Measurements from ENCODE around the gene EXOC4.
A peak's percentile ranks its signal among the peaks of the same experiment; 100 is the strongest.
"Not testable (repeated sequence)": the region's sequence is repeated elsewhere in the genome, so short reads cannot be mapped to it uniquely, and the experiment has no call there.

Gene EXOC4

DNA sequence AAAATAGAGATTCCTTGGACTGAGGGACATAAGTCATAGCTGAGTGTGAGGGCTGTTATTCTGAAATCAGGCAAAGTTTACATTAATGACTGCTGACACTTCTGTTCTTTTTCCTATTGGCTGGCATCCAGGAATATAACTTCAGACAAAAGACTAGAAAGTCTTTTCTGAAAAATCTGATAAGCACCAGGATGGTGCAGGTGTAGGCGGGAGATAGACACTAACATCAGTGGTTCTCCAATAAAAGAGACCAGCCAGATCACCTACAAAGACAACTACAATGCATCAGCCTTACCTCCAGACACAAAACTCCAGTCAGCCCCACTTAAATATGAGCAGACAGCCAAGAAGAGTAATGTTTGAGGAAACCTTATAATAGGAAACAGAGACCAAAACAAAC lies 705.9 kb downstream of the EXOC4 start:
- DNase-seq = no peak

DNA sequence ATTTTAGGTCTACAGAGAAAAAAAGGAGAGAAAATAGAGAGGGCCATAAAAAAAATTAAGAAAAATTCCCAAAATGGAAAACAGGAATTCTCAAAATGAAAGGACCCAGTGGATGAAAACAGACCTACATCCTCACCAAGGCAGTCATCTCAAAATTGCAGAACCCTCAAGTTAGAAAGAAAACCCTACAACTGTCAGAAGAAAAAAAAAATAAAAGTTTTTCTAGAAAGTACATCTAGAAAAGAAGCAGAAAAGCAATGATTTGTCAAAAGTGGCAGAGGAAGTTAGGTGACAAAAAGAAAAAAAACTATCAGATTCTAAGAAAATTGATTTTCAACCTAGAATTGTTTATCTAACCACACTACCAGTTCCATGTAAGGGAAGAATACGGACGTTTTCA lies 706.6 kb downstream of the EXOC4 start:
- no peak for DNase-seq

DNA sequence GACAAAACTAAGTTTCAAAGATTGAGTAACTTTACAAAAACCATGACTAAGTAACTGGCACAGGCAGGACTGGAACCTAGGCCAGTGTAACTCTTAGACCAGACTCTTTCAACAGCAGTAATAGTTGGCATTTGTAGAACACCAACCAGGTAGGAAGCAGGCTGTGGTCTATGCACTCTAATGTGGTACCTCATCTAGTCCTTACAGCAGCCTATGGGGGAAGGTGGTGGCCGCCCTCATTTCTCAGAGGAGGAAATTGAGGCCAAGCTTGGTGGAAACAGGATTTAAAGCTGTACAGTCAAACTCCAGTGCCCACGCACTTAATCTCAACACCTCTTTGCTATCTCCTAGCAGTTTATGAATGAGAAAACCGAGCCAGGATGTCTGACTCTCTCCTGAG lies 708.8 kb downstream of the EXOC4 start:
- DNase-seq = no peak

DNA sequence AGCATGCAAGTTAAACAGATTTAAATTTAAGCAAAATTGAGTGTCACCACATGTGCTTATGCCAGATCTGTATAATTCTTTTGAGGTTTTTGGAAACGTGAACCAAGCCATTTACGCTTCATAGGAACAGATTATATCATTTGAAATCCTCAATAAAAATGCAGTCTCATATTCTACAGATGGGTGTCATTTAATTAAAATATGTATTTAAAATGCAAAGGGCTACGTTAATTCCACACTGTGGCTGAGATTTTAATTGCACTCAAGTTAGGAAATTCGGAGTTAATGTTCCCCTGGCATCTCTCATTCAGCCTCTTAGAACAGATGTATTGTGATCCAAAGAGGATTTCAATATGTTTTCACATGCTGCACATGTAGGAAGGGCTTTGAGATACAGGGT lies 709.8 kb downstream of the EXOC4 start:
- DNase-seq = no peak

DNA sequence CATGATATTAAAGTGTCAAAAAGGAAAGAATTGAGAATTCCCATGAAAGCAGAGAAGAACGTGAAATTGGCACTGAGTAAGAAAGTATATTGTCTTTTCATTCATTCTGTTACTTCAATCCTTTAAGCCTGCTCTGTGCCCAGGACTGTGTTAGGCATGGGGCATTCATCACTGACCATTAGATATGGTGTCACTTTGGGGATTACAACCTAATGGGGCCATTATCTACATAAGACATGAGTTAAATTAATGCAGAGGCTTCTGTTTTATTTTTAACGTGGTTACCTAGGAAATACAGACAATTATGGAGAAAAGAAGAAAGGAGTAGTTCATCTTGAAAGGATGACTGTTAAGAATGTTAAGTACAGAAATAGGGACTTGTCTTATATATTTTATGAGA lies 710.8 kb downstream of the EXOC4 start:
- no peak for DNase-seq

DNA sequence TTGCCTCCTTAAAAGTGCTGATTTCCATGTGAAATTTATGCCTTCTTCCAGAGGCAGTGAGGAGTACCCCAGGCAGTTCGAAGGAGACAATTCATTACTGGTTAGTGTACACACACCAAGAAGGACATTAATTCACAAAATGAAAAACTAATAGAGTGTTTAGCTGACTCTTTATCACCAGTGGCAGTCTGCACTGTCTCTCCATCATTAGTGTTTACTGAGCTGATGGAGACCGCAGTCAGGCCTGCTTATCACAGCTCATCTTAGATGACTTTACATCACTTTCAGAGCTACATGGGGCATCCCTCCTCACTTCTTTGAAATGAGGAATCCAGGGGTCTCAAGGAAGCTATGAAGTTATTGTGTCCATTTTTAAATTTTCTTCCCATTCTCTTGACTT lies 718.7 kb downstream of the EXOC4 start:
- DNase-seq = no peak

DNA sequence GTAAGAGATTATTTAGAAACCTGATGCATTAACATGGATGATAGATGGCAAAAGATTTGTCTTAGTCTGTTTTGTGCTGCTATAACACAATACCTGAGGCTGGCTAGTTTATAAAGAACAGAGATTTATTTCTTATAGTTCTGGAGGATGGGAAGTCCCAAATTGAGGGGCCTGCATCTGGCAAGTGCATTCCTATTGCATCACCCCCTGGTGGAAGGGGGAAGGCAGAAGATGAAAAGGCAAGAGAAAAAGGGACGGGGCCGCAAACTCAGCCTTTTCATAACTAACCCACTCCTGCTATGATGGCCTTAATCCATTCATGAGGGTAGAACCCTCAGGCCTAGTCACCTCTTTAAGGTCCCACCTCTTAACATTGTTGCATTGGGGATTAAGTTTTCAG lies 720.8 kb downstream of the EXOC4 start:
- DNase-seq = no peak

DNA sequence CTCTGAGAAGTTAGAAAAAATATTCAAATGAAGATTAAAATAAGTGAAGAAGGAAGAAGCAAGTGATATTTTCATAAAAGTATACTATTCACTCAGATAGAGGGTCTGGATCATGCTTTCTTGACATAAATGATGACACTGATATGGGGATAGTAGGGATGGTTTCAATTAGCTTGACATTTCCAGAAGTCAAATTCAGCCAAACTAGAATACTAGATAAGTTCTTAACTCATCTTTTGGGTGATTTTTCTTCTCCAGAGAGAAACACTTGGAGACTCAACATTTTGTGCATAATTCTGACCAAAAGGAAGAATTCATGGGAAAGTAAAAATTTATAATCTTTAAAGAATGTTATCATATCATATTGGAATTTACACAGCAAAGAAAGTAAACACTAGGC lies 722.3 kb downstream of the EXOC4 start:
- DNase-seq = no peak

DNA sequence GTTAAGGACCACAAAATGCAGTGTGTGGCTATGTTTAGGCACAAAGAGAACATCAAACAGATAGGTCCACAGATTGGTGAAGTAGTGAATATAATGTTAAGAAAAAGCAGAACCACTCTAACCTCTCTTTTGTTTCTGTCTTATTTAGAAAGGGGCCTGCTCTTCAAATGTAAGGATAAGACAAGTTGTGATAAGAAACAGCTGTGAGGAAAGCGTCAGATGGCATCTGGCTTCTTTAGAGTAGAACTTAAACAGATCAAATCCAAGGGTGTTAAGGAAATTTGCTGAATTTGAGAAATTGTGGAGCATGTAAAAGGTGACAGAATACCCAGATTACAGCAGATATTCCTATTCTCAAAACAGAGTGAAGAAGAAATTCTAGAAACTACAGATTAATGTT lies 723.3 kb downstream of the EXOC4 start:
- no peak for DNase-seq

DNA sequence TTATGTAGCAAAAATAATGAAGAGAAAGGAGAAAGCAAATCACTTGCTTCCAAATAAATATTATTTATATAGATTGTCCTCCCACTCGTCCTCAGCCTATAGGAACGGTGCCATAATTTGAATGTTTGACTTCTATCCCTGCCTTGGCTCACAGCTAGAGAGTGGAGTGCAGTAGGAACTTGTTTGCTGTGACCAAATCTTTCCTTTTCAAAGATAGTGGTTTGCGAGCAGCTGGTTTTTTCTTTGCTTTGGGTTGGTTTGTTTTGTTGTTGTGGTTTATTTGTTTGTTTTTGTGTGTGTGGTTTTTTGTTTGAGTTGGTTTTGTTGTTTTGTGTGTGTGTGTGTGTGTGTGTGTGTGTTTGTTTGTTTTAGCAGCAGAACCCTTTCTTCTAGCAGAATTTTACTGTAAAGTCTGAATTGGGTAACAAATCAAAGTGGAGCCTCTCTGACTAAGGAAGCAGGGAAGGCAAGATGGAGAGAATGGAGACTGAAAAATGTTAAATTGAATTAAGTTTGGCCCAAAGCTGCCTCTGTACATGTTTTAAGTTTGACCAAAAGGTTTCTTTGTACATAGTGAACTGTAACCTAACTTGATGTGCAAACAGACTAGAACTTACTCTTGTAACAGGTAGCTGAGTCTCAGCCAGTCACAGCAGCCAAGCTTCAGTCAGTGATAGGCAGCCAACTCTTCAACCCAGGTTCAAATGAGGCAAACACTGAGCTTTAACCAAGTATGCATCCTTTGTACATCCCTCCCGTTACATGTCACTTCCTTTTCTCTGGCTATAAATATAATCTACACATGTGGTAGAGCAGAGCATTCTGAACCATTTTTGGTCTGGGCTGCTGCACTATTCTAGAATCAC lies 724.8 kb downstream of the EXOC4 start:
- no peak for DNase-seq

DNA sequence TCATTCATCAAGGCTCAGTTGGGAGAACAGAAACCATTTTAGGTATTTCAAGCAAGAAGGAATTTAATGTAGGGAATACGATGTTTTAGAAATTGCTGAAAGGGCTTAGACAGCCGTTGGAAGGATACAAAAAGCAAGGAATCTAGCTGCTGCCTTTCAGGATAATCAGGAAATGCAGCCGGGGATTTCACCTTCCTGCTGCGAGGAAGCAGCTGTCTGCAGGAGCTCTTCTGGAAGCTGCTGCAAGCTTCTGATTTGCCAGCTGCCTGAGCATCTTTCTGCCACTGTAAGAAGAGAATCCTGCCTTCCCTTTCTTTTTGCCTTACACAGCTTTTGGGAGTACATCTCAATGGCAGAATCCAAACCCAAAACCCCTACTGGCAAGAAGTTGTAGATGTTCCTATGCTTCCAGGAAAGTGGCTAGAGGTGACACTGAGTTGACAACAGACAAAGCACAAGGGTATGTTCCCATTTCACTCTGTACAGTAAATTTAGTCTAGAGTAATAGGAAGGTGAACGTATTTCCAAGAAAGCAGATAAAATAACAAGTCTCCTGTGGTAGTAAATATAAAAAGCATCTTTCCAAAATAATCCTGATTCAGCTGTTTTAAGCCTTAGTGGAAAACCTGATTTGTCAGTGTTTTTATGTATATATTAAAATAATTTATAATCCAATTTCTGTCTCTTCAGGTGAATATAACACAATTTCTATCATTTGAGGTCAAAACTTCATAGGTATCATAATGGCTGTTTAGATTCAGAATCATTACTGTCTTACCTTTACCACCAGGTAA lies 725.8 kb downstream of the EXOC4 start:
- no peak for DNase-seq

DNA sequence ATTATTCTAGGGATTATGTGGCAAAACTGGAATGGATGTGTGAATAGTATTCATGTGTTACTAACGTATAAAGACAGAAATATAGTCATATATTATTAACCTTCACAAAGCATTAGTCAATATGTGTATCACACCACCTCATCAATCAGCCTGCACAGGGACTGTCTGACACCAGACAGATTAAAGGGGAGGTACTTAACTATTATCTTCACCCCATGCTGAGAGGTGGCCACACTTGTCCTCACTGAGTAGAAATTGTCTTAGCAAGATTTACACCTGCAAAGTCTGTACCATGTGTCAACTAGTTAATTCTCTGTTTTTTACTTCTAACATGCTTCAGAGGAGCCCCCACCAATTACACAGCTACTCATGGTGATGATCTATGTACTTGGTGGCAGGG lies 727.9 kb downstream of the EXOC4 start:
- no peak for DNase-seq

DNA sequence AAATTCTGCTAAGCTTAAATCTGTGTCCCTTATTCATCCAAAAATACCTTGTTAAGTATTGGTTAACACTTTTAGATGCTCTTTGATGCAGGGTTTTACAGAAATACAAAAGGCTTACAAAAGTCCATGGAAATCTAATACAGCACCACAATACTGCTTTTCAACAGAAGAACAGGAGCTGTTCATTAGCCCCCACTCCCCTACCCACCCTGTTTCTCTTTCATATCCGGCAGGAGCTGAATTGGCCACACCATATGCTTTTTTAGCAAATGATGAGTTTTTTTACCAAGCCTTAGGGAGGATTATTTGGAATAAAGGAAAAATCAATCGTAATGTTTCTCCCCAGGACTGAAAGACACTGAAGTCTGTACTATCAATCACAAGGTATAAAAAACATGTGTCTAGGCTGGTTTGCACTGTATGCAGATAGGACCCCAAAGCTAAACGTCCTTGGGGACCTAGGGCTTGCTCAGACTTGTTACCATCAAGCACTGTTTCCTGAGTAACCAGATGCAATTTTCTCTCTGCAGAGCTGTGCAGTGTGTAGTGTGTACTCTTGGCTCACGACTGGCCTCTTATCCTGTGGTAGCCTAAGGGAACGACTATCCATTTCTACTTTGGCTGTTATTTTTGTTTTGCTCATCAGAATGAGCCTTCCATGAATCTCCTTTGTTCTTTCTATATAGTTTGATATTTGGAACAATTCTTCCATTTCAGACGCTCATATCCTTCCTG lies 731.0 kb downstream of the EXOC4 start:
- peak; percentile 87 for DNase-seq

DNA sequence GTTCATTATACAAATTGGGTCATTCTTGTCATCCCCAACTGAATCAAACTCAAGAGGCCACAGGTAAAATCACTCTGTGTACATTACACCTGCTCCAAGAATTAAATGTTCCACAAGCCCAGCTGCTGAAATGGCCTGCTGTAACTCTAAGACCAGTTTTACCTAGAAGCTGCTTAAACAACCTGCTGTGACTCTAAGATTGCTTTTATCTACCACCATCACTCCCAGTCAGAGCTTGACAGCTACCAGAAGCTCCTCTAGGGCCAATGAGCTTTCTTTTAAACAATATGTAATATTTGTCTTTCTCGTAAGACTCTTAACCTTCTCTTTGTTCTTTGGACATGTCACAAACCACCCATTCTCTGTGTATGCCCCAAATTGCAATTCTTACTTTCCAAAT lies 732.4 kb downstream of the EXOC4 start:
- no peak for DNase-seq

DNA sequence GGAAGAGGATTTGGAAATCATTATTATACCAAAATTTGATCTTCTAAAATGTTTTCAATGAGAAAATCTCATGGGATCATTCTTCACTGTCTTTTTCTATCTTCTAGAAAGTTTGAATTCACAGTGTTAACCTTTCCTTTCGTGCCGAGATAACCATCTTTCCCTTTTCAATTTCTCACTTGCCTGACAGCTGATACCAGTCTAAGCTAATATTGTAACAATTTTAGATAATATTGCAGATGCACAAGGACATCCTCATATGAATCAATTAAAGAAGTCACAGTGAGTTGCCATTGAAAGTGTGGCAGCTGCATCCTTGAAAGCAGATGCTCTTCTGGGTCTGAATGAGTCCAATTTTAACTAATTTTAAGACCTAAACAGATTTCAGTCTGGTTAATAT lies 734.7 kb downstream of the EXOC4 start:
- no peak for DNase-seq

DNA sequence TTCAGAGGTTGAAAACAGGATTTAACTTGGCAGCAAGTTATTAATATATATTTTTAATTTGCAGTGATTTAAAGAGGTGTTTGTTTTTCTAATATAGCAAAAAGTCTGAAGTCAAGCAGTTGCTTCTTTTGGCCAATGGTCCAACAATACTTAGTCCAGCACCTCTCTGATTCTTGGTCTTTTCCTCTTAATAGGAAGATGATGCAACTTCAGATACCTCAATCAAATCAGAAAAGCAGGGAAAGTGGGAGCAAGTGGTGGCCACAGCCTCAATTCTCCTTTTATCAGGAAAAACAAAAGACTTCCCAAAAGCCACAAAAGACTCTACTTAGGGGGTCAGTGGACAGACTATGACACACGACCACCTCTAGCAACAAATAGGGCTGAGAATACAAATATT lies 740.7 kb downstream of the EXOC4 start:
- no peak for DNase-seq

DNA sequence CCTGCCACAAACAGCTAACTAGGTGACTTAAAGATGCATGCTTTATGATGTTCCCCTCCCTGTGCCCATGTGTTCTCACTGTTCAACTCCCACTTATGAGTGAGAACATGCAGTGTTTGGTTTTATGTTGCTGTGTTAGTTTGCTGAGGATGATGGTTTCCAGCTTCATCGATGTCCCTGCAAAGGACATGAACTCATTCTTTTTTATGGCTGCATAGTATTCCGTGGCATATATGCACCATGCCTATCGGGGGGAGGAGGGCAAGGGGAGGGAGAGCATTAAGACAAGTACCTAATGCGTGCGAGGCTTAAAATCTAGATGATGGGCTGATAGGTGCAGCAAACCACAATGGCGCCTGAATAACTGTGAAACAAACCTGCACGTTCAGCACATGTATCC lies 741.2 kb downstream of the EXOC4 start:
- not testable (repeated sequence) for DNase-seq

DNA sequence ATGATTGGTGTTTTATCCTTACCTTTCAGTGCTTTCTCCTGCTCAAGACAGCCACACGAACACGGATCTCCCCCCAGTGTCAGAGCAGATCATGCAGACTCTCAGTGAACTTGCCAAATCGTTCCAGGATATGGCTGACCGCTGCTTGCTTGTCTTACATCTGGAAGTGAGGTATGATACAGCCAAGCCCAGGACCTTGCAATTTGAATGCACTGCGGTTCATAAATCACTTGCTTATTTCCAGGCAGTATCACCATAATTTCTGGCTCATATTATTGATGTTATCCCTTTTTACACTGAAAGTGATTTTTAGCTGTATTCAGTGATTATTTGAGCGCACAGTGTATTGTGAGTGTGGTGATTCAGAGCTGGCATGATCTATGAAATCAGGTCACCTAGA lies 744.6 kb downstream of the EXOC4 start:
- no peak for DNase-seq

DNA sequence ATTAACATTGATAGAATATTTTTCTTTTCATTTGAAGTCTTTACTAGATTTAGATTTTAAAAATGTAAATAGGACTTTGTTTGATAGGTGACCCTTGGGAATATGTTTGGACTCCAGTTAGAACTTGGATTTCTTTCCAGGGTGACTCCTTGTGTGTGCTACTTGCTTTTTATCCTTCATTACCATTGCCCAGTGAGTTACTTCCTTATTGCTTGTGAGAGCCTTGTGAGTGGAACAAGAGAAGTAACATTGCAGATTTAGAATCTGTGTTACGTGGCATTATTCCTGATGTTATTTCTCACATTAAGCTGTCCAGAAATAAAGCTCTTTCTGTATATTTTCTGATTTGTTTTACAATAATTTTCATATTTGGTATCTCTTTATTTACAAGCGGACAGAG lies 746.3 kb downstream of the EXOC4 start:
- DNase-seq = no peak

DNA sequence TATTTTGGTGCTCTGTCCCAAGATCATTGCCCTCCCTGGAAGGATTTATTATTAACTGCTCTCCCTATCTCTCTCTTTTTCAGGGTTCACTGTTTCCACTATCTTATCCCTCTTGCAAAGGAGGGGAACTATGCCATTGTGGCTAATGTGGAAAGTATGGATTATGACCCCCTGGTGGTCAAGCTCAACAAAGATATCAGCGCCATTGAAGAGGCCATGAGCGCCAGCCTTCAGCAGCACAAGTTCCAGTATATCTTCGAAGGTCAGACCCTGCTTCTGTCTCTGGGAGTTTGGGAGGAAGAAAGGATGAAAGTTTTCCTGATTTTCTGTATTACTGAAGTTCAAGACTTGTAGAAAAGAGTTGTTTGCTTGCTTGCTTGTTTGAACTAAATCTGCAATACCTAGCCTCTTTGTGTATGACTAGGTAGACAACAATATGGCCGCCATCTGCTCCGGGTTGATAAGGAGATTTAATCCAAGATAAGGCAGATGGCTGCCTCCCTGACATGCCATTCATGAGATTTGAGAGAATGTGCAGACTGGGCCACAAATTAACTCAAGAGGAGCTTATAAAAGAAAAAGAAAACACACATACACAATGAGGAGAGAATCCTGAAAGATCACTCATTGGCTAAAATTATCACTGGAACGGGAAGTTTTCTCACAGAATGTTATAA lies 752.1 kb downstream of the EXOC4 start:
- DNase-seq = no peak

DNA sequence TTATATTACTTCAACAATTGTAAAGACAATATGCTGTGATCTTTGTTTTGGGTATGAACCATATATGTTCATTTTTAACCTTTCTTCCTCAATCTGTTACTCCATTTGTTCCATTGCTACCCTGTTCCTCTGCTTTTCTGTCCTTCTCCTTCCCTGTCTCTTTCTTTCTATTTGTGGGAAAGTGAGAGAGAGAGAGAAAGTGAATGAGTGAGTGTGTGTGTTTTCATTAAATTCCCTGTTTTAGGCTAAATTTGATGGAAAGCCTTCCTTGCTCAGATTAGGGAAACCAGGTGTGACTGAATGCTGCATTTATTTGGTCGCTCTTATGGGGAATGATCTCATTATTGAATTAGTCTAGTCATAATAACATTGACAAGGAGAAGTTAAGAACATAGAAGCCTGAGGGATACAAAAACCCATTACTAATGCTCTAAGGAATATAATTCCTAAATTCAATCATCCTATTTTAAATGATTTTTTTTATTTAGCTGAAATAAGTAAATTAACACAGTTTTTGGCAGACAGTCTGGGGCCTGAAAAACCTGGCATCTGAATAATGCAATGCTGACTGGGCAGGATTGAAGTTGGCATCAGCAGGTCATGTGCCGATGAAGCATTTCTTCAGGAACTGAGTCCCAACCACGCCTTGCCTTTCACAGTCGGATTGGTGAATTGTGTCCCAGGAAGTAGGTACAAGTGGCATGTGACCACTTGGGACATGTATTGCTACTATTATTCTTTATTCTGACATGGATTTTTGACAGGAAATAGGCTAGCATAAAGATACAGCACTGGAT lies 756.6 kb downstream of the EXOC4 start:
- DNase-seq = no peak

DNA sequence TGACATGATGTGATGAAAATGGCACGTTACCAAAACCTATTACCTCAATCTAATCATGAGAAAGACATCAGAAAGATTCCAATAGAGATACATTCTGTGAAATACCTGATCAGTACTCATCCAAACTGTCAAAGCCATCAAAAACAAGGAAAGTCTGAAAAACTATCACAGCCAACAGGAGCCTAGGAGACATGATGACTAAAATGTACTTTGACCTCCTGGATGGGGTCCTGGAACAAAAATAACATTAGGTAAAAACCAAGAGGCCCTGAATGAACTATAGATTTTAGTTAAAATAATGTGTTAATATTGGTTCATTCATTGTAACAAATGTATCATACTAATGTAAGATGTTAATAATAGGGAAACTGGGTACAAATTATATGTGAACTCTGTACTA lies 760.4 kb downstream of the EXOC4 start:
- no peak for DNase-seq
